NCI-H2196 (cell line): Measurements from ENCODE around the gene SPSB4.
A peak's percentile ranks its signal among the peaks of the same experiment; 100 is the strongest.
"Not testable (repeated sequence)": the region's sequence is repeated elsewhere in the genome, so short reads cannot be mapped to it uniquely, and the experiment has no call there.

Experiments used
- DNase-seq: peaks from one replicate; lab custom pipeline; 2025; ENCODE audit not compliant: unreplicated experiment; lab: John Stamatoyannopoulos, UW

SPSB4 gene

GRCh38 chr3:141050576-141051442, at the start of gene SPSB4:
SPSB4 (plus strand) TSS chr3:141051347; CDS start chr3:141066105, 14,758 bp downstream.
- peak; percentile 75 for DNase-seq

GRCh38 chr3:141006344-141006743, 44.8 kb upstream of the SPSB4 start:
- no peak for DNase-seq

- DNase-seq, result no peak
Observed at GRCh38 chr3:141009496-141009895, 41.7 kb upstream of the SPSB4 start.

- DNase-seq, result peak; percentile 81
Observed at GRCh38 chr3:141011232-141011996, 39.7 kb upstream of the SPSB4 start.

- DNase-seq, result no peak
Observed at GRCh38 chr3:141011997-141012262, 39.2 kb upstream of the SPSB4 start.

- DNase-seq, result no peak
Observed at GRCh38 chr3:141012571-141012970, 38.6 kb upstream of the SPSB4 start.

- no peak for DNase-seq
Observed at GRCh38 chr3:141015481-141015880, 35.7 kb upstream of the SPSB4 start.

GRCh38 chr3:141017366-141018322, 33.5 kb upstream of the SPSB4 start:
- not testable (repeated sequence) for DNase-seq

GRCh38 chr3:141019244-141019643, 31.9 kb upstream of the SPSB4 start:
- DNase-seq, result no peak

GRCh38 chr3:141020143-141020830, 30.9 kb upstream of the SPSB4 start:
- no peak for DNase-seq

GRCh38 chr3:141021261-141021660, 29.9 kb upstream of the SPSB4 start:
- DNase-seq, result no peak

- DNase-seq, result no peak
Observed at GRCh38 chr3:141030296-141030695, 20.9 kb upstream of the SPSB4 start.

- DNase-seq, result no peak
Observed at GRCh38 chr3:141039589-141039988, 11.6 kb upstream of the SPSB4 start.

GRCh38 chr3:141044695-141045641, 6.2 kb upstream of the SPSB4 start:
- no peak for DNase-seq

GRCh38 chr3:141045849-141046248, 5.3 kb upstream of the SPSB4 start:
- no peak for DNase-seq

- no peak for DNase-seq
Observed at GRCh38 chr3:141047168-141047567, 4.0 kb upstream of the SPSB4 start.

GRCh38 chr3:141049681-141050080, 1.5 kb upstream of the SPSB4 start:
- no peak for DNase-seq

GRCh38 chr3:141051443-141052200, 475 bp downstream of the SPSB4 start:
- peak; percentile 35 for DNase-seq
